Stimulated activated CD8-positive, alpha-beta memory T cell treated with anti-CD3 and anti-CD28 coated beads, Interleukin-7, amount 100 ng/mL, for 48 hours (primary cell): ENCODE measurements around the gene ST7.
A peak's percentile ranks its signal among the peaks of the same experiment; 100 is the strongest.
"Not testable (repeated sequence)": the region's sequence is repeated elsewhere in the genome, so short reads cannot be mapped to it uniquely, and the experiment has no call there.

Source experiments
- DNase-seq, 2 donors: peaks; one replicate each; pipeline ENCODE4 v3.0.0-alpha.2; 2020; ENCODE audit warnings: low read depth in 1 of 2; ENCODE audit errors: extremely low read depth in 1 of 2

ST7 gene

GRCh38 chr7:116949941-116950801 is 3.1 kb upstream of the ST7 start:
- no peak for DNase-seq

GRCh38 chr7:116950889-116951351 is 2.4 kb upstream of the ST7 start:
- DNase-seq, result no peak

- no peak for DNase-seq
Observed at GRCh38 chr7:116951366-116952292, 1.7 kb upstream of the ST7 start.

GRCh38 chr7:116952635-116953371 is 498 bp upstream of the ST7 start:
- DNase-seq, result no peak

GRCh38 chr7:116953906-116954838 is 871 bp downstream of the ST7 start:
- peak in 1 of 2 donors; percentile 9 for DNase-seq

GRCh38 chr7:116955340-116955739 is 2.0 kb downstream of the ST7 start:
- DNase-seq, result no peak

GRCh38 chr7:116955801-116956476 is 2.6 kb downstream of the ST7 start:
- DNase-seq, result no peak

- no peak for DNase-seq
Observed at GRCh38 chr7:116956477-116956804, 3.1 kb downstream of the ST7 start.

GRCh38 chr7:116957874-116958273 is 4.6 kb downstream of the ST7 start:
- DNase-seq, result no peak

- not testable (repeated sequence) for DNase-seq
Observed at GRCh38 chr7:116961966-116962673, 8.8 kb downstream of the ST7 start.

- DNase-seq, result no peak
Observed at GRCh38 chr7:116963234-116963633, 9.9 kb downstream of the ST7 start.

GRCh38 chr7:116966601-116967000 is 13.3 kb downstream of the ST7 start:
- no peak for DNase-seq

GRCh38 chr7:116967254-116967922 is 14.1 kb downstream of the ST7 start:
- DNase-seq, result no peak

GRCh38 chr7:116967983-116968382 is 14.7 kb downstream of the ST7 start:
- no peak for DNase-seq

- no peak for DNase-seq
Observed at GRCh38 chr7:116968631-116969030, 15.3 kb downstream of the ST7 start.

GRCh38 chr7:116969371-116969902 is 16.1 kb downstream of the ST7 start:
- DNase-seq, result no peak

GRCh38 chr7:116970238-116970910 is 17.1 kb downstream of the ST7 start:
- DNase-seq, result no peak
